ENCODE results near the gene NUDT19. TPM values are rescaled to one million over a fixed set of nuclear protein-coding genes. Genes with fewer than 3 reads are reported as not detected.

Gene NUDT19
- total RNA-seq, 1 experiment from 2014 or later, result 17.8 TPM

- Histone ChIP-seq H3K4me1 (ENCODE audit: insufficient read depth, low read length, poor library complexity, severe bottlenecking) (no peaks in the 10 kb centered on the region), H3K9me3 (ENCODE audit: low read depth, low read length, poor library complexity, severe bottlenecking) (no peaks in the 10 kb centered on the region), H3K36me3 (ENCODE audit: insufficient read depth, low read length, poor library complexity, severe bottlenecking) (peaks cover 2% of the 10 kb centered on the region), H3K4me3 (ENCODE audit: low read depth, low read length, poor library complexity, severe bottlenecking) (no peak overlapping the region), H3K27me3 (replicated peaks; ENCODE audit: insufficient read depth, low read depth, low read length, poor library complexity) (no peaks in the 10 kb centered on the region), H3K27ac (ENCODE audit: low read depth, low read length, poor library complexity, severe bottlenecking) (no peak overlapping the region)
- TF ChIP-seq EZH2 (IDR thresholded peaks at IDR 0.05; ENCODE audit: borderline replicate concordance, low read depth, low read length, poor library complexity, severe bottlenecking) (no peak), CTCF (conservative IDR thresholded peaks at IDR 0.05; ENCODE audit: low read depth, low read length) (no peak)
- ChIA-PET POLR2A (ENCODE audit: low non-redundant PET) (no interaction called here), CTCF (no interaction called here)
- DNase-seq (ENCODE audit: low spot score), result no peak
- no TSS peak for BruUV-seq (replicated peaks)
- intact Hi-C loops (cut with micrococcal nuclease; ENCODE audit: unreplicated experiment), result no loop called here
These were observed 29.3 kb downstream of the NUDT19 start for GRCh38 chr19:32720936-32721250.

GRCh38 chr19:32735936-32736335, 44.3 kb downstream of the NUDT19 start:
- no peaks in the 10 kb centered on the region for H3K27me3 ChIP-seq (replicated peaks; ENCODE audit: insufficient read depth, low read depth, low read length, poor library complexity)
- no peak for DNase-seq (ENCODE audit: low spot score)
- no peak overlapping the region for H3K27ac ChIP-seq (ENCODE audit: low read depth, low read length, poor library complexity, severe bottlenecking)
- POLR2A ChIA-PET (ENCODE audit: low non-redundant PET), result interaction anchor here (0.6 kb wide), 2 partner anchors 26 to 659 kb away, joined by 3 to 4 read pairs; no protein-coding TSS in a partner anchor
- no TSS peak for BruUV-seq (replicated peaks)
- H3K36me3 ChIP-seq (ENCODE audit: insufficient read depth, low read length, poor library complexity, severe bottlenecking), result no peaks in the 10 kb centered on the region
- H3K4me1 ChIP-seq (ENCODE audit: insufficient read depth, low read length, poor library complexity, severe bottlenecking), result no peaks in the 10 kb centered on the region
- intact Hi-C loops (cut with micrococcal nuclease; ENCODE audit: unreplicated experiment), result no loop called here
- TF ChIP-seq CTCF (conservative IDR thresholded peaks at IDR 0.05; ENCODE audit: low read depth, low read length) (no peak), EZH2 (IDR thresholded peaks at IDR 0.05; ENCODE audit: borderline replicate concordance, low read depth, low read length, poor library complexity, severe bottlenecking) (no peak)
- CTCF ChIA-PET, result no interaction called here
- H3K4me3 ChIP-seq (ENCODE audit: low read depth, low read length, poor library complexity, severe bottlenecking), result no peak overlapping the region
- no peaks in the 10 kb centered on the region for H3K9me3 ChIP-seq (ENCODE audit: low read depth, low read length, poor library complexity, severe bottlenecking)

DNA sequence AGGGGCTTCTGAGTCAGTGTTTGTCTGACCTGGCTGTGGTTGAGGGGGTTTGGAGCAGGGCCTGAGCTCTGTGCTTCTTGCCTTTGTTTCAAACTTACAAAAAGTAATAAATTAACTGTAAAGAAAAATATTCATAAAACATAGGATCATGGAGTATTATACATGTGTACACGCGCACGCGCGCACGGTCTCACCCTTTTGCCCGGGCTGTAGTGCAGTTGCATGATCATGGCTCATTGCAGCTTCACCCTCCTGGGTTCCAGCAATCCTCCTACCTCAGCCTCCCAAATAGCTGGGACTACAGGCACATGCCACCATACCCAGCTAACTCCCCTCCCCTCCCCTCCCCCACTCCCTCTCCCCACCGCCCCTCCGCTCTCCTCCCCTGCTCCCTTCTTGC, 51.4 kb downstream of the NUDT19 start:
- ChIA-PET POLR2A (ENCODE audit: low non-redundant PET) (no interaction called here), CTCF (no interaction called here)
- TF ChIP-seq EZH2 (IDR thresholded peaks at IDR 0.05; ENCODE audit: borderline replicate concordance, low read depth, low read length, poor library complexity, severe bottlenecking) (no peak), CTCF (conservative IDR thresholded peaks at IDR 0.05; ENCODE audit: low read depth, low read length) (no peak)

More for the DNA sequence above, 51.4 kb downstream of the NUDT19 start:
- Histone ChIP-seq H3K27me3 (replicated peaks; ENCODE audit: insufficient read depth, low read depth, low read length, poor library complexity) (no peaks in the 10 kb centered on the region), H3K9me3 (ENCODE audit: low read depth, low read length, poor library complexity, severe bottlenecking) (no peaks in the 10 kb centered on the region), H3K36me3 (ENCODE audit: insufficient read depth, low read length, poor library complexity, severe bottlenecking) (no peaks in the 10 kb centered on the region), H3K27ac (ENCODE audit: low read depth, low read length, poor library complexity, severe bottlenecking) (no peak overlapping the region), H3K4me3 (ENCODE audit: low read depth, low read length, poor library complexity, severe bottlenecking) (no peak overlapping the region), H3K4me1 (ENCODE audit: insufficient read depth, low read length, poor library complexity, severe bottlenecking) (no peaks in the 10 kb centered on the region)
- intact Hi-C loops (cut with micrococcal nuclease; ENCODE audit: unreplicated experiment), result no loop called here
- DNase-seq (ENCODE audit: low spot score), result no peak
- BruUV-seq (replicated peaks), result no TSS peak
